ENCODE results near the gene LYSMD3.

Gene LYSMD3

DNA sequence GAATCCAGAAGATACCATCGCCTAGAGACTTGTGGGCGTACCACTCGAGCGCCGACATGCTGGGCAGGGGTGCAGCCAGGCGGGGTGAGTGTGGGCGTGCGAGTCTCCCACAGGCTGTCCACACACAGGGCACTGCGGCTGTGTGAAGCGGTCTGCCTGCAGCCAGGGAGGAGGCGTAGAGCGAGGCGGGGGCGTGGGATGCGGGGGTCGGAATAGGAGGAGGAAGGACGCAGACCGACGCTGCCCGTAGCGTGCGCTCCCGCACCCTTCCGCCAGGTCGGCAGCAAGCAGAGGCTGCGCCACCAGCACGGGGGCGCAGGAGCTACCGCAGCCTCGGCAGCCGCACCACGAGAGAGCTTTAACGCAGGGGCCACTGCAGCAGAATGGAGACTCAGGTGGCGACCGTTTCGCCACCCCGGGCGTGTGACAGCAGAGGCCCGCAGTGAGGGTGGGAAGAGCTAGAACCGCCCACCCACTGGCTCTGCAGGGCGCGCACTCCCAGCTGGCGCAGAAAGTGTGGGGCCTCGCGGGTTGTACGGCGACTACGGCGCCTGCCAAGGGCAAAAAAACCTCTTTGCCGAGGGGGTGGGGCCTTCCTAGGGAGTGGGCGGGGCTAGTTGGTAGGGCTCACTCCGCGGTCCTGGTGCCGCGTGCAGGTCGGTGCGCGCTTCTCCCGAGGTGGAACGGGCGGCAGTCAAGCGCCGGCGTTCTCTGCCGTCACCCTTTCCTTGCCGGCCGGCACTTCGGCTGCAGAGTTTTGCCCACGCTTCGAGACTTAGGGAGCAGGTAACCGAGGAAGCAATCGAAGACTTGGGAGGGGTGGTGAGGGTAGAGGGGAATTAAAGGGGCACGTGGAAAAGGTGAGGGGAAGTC is 54.9 kb downstream of the LYSMD3 start, which contains the start of the genes MBLAC2 and POLR3G:
Gene MBLAC2 (minus strand): TSS at position 537 of the 873 bp plus-strand sequence. CDS start 479 bp downstream, at position 58.
Gene POLR3G (plus strand): TSS at position 630 of the 873 bp plus-strand sequence. CDS start 10,704 bp downstream, outside the sequence.
- Histone ChIP-seq H3K36me3 (ENCODE audit: insufficient read depth, insufficient read length, low read length) (no peaks in the 10 kb centered on the region), H3K9ac (ENCODE audit: insufficient read length, low read depth) (peak within 1 kb of the TSS; percentile 94), H3K4me1 (ENCODE audit: insufficient read depth, insufficient read length) (no peaks in the 10 kb centered on the region), H3K4me3 (ENCODE audit: insufficient read length, low read depth) (peak within 1 kb of the TSS; percentile 69), H3K9me3 (ENCODE audit: insufficient read depth, low read length) (no peaks in the 10 kb centered on the region), H3K27me3 (ENCODE audit: insufficient read depth, insufficient read length) (peaks cover 2% of the 10 kb centered on the region)
- TF ChIP-seq ZNF274 (IDR thresholded peaks at IDR 0.05; ENCODE audit: low read depth, low read length) = no peak
- peak; percentile 80 for DNase-seq (ENCODE audit: low read depth, low spot score)

DNA sequence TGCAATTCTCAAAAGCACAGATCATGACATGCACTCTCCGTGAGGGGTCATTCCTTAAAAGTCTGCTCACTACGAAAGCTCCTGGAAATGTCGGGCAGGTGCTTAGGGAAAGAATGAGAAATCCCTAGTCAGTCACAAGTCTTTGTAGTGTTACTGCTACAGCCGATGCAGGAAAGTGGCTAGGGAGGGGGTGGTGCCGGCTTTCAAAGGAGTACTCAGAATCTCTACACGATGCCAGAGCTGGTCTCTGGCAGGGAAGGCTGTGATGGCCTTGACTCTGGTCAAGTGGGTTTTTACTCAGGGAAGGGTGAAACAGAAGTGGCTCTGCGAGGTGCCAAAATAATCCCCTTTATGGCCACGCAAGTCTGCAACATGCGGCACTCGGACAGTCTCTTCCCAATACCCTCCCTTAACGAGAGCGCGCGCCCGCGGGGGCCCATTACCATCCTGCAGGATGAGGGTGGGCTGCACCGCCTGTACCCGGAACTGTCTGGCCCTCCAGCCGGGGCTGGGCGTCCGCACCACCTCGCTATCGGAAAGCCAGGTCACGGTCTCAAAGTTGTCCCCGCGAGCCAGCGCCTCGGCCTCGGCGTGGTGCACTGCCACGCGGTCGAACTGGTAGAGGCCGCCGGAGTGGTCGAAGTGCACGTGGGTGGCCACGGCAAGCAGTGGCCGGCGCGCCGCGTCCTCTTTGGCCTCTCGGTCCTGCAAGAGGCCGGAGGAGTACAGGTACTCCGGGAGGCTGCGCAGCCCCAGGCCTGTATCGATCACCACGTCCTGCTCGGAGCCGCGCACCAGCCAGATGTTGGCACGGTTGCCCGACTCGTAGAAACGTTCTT is 55.8 kb downstream of the LYSMD3 start:
- TF ChIP-seq YY1 (IDR thresholded peaks at IDR 0.05; ENCODE audit: insufficient read depth, insufficient read length) (no peak), ZNF274 (IDR thresholded peaks at IDR 0.05; ENCODE audit: low read depth, low read length) (no peak), SUZ12 (IDR thresholded peaks at IDR 0.05; ENCODE audit: extremely low read depth, insufficient read depth, insufficient read length) (no peak)
- Histone ChIP-seq H3K27me3 (ENCODE audit: insufficient read depth, insufficient read length) (peaks cover 2% of the 10 kb centered on the region), H3K9ac (ENCODE audit: insufficient read length, low read depth) (peak overlapping the region; percentile 94), H3K4me3 (ENCODE audit: insufficient read length, low read depth) (peak overlapping the region; percentile 69), H3K4me1 (ENCODE audit: insufficient read depth, insufficient read length) (no peaks in the 10 kb centered on the region), H3K36me3 (ENCODE audit: insufficient read depth, insufficient read length, low read length) (no peaks in the 10 kb centered on the region), H3K9me3 (ENCODE audit: insufficient read depth, low read length) (no peaks in the 10 kb centered on the region)
- DNase-seq (ENCODE audit: low read depth, low spot score) = peak; percentile 25

DNA sequence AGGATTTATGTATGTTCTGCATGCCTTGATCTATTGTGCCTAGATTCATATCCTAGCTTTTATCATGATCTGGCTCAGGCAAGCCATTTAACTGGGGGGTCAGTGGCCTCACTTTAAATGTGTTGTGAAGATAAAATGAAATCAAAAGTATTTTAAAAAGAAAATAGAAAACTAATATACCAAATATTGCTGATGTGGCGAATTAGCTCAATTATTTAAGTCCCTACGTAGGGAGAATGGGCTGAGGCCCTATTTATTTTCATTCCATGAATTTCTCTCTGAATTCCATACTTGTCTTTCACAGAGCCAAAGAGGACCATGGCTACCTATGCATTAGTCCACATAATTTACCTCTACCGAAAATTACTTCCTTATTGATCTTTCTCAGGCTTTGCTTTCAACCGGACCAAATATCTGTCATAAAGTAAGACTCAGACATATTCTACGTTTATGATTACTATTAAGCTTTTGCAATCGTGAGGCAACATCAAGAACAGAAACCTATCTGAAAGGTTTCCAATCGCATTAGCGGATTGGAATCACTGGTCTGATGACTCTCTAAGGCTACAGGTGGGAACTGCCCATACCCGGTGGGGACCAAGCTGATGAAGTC is 56.5 kb downstream of the LYSMD3 start:
- Histone ChIP-seq H3K9me3 (ENCODE audit: insufficient read depth, low read length) (no peaks in the 10 kb centered on the region), H3K36me3 (ENCODE audit: insufficient read depth, insufficient read length, low read length) (no peaks in the 10 kb centered on the region), H3K9ac (ENCODE audit: insufficient read length, low read depth) (peak overlapping the region; percentile 33), H3K4me1 (ENCODE audit: insufficient read depth, insufficient read length) (no peaks in the 10 kb centered on the region), H3K27me3 (ENCODE audit: insufficient read depth, insufficient read length) (peaks cover 2% of the 10 kb centered on the region), H3K4me3 (ENCODE audit: insufficient read length, low read depth) (peak overlapping the region; percentile 69)
- no peak for TF ChIP-seq ZNF274 (IDR thresholded peaks at IDR 0.05; ENCODE audit: low read depth, low read length)
- no peak for TF ChIP-seq YY1 (IDR thresholded peaks at IDR 0.05; ENCODE audit: insufficient read depth, insufficient read length)
- no peak for TF ChIP-seq SUZ12 (IDR thresholded peaks at IDR 0.05; ENCODE audit: extremely low read depth, insufficient read depth, insufficient read length)
- DNase-seq (ENCODE audit: low read depth, low spot score) = no peak

All from NT2/D1 (cell line).